HG03280 (cell line): ENCODE results near the gene MFN2.

Source experiments
- ATAC-seq: cut with Tn5 transposase; IDR thresholded peaks from one replicate; pipeline ENCODE4 v1.9.1; 2021; ENCODE audit warnings: mild to moderate bottlenecking, moderate library complexity; ENCODE audit not compliant: unreplicated experiment

MFN2 gene

DNA sequence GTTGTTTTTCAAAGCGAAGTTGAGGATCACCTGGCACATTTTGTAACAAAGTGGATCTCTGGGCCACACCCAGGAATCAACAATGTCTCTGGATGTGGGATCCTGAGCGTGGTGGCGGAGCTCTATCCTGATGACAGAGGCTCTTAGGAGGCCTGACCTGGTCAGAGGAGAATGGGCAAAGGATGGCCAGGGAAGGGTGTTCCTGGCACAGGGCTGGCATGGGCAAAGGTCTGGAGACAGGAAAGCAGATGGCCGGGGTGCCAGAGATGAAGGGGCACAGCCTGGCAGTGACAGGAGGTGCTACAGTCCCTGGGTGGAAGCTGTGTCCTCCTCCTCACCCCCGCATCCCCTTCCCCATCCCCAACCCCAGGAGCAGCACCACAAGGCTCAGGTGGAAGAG is 20.0 kb upstream of the MFN2 start:
- no peak for ATAC-seq

- ATAC-seq: no peak
These were observed 19.5 kb upstream of the MFN2 start for GRCh38 chr1:11960715-11961114.

DNA sequence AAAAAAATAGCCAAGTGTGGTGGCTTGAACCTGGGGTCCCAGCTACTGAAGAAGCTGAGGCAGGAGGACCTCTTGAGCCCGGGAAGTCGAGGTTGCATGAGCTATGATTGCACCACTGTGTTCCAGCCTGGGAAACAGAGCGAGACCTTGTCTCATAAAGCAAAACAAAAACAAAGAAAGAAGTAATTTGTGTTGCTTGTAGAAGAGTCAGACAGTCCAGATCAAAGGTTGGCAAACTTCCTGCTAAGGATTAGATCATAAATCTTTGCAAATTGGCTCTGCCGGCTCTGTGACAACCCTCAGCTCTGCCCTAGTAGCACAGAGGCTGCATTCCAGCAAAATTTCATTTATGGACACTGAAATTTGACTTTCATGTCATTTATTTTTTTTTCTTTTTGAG is 19.0 kb upstream of the MFN2 start:
- no peak for ATAC-seq

DNA sequence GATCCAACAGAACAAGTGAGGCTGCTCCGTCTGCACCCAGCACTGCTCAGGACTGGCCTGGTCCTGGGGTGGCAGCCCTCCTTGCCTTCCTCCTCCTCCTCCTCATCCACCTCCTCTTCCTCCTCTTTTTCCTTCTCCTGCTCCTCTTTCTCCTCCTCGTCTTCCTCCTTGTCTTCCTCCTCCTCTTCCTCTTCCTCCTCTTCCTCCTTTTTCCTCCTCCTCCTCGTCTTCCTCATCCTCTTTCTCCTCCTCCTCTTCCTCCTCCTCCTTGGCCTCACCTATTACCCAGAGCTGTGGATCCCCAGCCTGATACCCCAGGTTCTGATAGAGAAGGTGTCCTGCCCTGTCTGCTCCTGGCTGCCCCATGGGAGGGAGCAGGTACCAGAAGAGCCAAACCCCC is 16.6 kb upstream of the MFN2 start:
- no peak for ATAC-seq

DNA sequence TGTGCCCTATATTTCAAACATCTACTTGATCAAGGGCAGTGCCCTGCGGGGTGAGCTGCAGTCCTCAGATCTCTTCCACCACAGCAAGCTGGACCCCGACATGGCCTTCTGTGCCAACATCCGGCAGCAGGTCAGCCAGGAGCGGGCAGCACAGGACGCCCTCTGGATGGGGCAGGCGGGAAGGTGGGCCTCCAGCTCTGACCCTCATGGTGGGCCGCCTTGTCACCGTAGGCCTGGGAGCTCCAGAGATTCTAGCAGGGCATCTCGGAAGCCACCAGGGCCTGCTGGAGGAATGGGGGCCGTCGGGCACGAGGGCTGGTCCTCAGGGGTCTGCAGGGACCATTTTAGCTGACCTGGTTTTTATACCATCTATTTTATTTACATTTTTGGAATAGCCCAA is 15.6 kb upstream of the MFN2 start:
- no peak for ATAC-seq

- ATAC-seq: no peak
These were observed 13.2 kb upstream of the MFN2 start for GRCh38 chr1:11967028-11967547.

GRCh38 chr1:11970441-11971185 is 9.6 kb upstream of the MFN2 start:
- ATAC-seq: no peak

- no peak for ATAC-seq
These were observed 2.6 kb upstream of the MFN2 start for GRCh38 chr1:11977625-11978024.

GRCh38 chr1:11978301-11978700 is 1.9 kb upstream of the MFN2 start:
- ATAC-seq: no peak

DNA sequence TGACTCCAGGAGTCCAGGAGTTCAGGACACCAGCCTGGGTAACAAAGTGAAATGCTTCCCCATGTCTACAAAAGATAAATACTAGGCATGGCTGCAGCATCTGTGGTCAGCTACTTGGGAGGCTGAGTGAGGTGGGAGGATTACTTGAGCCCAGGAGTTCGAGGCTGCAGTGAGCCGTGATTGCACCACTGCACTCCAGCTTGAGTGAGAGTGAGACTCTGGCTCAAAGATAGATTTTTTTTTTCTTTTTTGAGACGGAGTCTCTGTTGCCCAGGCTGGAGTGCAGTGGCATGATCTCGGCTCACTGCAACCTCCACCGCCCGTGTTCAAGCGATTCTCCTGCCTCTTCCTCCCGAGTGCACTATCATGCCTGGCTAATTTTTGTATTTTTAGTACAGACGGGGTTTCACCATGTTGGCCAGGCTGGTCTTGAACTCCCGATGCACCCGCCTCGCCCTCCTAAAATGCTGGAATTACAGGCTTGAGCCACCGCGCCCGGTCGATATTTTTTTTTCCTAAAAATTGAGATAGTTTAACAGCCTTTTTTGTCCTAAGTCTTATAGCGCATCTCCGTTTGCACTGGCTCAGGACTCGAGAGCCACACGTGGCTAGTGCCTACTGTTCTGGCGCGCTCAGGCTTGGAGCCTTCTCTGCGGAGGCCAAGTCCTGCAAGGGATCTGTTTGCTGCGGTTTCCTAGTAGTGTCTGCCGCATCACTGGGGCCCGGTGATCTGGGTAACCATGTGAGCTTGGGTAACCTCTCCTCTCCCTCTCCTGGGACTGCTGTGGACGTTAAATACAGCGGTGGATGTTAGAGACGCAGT is 1.0 kb upstream of the MFN2 start:
- ATAC-seq: no peak

- no peak for ATAC-seq
These were observed 380 bp downstream of the MFN2 start for GRCh38 chr1:11980676-11980972.

- ATAC-seq: no peak
These were observed 1.2 kb downstream of the MFN2 start for GRCh38 chr1:11981378-11982009.

DNA sequence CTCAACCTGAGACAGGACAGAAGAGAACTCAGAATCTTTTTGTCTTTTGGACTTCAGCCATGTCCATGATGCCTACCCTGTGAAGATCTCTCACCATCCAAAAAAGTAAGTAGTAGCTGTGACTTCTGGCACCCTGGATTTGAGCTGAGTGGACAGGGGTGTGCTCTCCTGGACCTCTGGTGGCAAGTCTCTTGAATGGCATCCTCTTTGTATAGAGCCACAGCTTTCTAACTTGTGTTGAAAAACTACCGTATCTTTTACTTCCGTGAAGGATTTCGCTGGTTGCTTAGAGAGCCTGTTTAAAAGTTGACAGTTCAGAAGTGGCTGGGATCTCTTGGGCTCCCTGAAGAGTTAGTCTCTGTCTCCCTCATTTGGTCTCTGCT is 1.8 kb downstream of the MFN2 start:
- ATAC-seq: no peak

GRCh38 chr1:11984121-11984520 is 3.9 kb downstream of the MFN2 start:
- no peak for ATAC-seq

DNA sequence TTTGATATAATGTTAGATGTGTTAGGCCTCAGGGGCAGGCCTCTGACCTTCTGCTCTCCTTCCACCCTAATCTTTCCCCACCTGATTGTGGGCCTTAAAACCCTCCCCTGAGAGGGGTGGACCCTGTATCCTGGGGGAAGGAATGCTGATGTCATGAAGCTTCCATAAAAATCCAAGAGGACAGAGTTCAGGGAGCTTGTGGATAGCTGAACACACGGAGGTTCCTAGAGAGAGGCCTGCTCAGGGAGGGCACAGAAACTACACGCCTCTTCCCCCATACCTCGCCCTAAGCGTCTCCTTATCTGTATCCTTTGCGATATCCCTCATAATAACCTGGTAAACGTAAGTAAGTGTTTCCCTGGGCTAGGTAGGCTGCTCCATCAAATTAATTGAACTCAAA is 4.3 kb downstream of the MFN2 start:
- ATAC-seq: no peak

DNA sequence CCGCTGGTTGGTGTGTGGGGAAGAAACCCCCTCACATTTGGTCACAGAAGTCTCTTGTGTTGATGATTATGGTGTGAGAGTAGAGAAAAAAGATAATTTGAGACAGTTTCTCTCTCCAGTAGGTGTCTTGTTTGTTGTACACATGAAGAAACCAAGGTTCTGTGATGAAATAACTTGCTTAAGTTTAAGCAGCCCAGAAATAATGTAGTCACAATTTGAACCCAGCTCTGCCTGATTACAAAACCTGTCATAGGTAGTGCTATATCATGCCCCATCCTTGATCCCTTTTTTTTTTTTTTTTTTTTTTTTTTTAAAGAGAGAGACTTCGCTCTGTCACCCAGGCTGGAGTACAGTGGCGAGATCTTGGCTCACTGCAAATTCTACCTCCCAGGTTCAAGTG is 4.9 kb downstream of the MFN2 start:
- ATAC-seq: no peak

GRCh38 chr1:11985851-11986250 is 5.6 kb downstream of the MFN2 start:
- no peak for ATAC-seq

GRCh38 chr1:11989669-11990068 is 9.4 kb downstream of the MFN2 start:
- ATAC-seq: no peak

- ATAC-seq: no peak
These were observed 10.2 kb downstream of the MFN2 start for GRCh38 chr1:11990303-11991032.

DNA sequence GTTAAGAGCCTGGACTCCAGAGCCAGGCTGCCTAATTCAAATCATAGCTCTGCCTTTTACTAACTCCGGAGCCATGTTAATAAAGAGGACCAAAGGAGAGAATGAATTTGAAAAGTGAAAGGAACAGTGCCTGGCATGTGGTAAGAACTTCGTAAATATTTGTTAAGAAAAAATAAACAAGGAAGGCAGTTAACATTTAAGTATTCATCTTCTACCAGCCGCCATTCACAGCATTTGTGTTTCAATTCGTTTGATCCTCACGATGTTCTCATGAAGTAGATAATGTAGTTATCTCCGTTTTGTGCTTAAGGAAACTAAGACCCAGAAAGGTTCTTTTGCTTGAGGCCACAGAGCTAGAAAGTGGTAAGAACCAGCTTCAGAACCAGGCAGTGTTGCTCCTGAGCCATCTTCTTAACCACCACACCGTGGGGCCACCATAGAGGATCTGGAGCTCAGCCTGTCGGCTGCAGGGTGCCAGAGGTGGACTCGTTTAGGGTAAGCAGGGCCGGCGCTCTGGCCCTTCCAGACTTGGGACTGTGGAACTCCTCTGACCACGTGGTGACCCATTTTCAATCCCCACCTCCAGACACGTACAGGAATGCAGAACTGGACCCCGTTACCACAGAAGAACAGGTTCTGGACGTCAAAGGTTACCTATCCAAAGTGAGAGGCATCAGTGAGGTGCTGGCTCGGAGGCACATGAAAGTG is 11.9 kb downstream of the MFN2 start:
- ATAC-seq: no peak
